ENCODE measurements around the gene TINCR.
A peak's percentile ranks its signal among the peaks of the same experiment; 100 is the strongest.
"Not testable (repeated sequence)": the region's sequence is repeated elsewhere in the genome, so short reads cannot be mapped to it uniquely, and the experiment has no call there.

Gene TINCR

GRCh38 chr19:5558101-5558621 is 9.6 kb downstream of the TINCR start:
- no peak for DNase-seq

GRCh38 chr19:5557691-5558090 is 10.1 kb downstream of the TINCR start:
- DNase-seq: no peak

- no peak for DNase-seq
Observed at GRCh38 chr19:5554828-5555227, 12.9 kb downstream of the TINCR start.

- DNase-seq: no peak
Observed at GRCh38 chr19:5553892-5554291, 13.9 kb downstream of the TINCR start.

- DNase-seq: no peak
Observed at GRCh38 chr19:5547881-5548280, 19.9 kb downstream of the TINCR start.

GRCh38 chr19:5545984-5546383 is 21.8 kb downstream of the TINCR start:
- no peak for DNase-seq

GRCh38 chr19:5545051-5545450 is 22.7 kb downstream of the TINCR start:
- DNase-seq: no peak

GRCh38 chr19:5542665-5543064 is 25.1 kb downstream of the TINCR start:
- DNase-seq: no peak

GRCh38 chr19:5541456-5541855 is 26.3 kb downstream of the TINCR start:
- DNase-seq: no peak

- no peak for DNase-seq
Observed at GRCh38 chr19:5540208-5540607, 27.5 kb downstream of the TINCR start.

- no peak for DNase-seq
Observed at GRCh38 chr19:5537870-5538269, 29.9 kb downstream of the TINCR start.

GRCh38 chr19:5536982-5537579 is 30.7 kb downstream of the TINCR start:
- DNase-seq: not testable (repeated sequence)

- DNase-seq: no peak
Observed at GRCh38 chr19:5536337-5536894, 31.3 kb downstream of the TINCR start.

- peak; percentile 21 for DNase-seq
Observed at GRCh38 chr19:5534787-5535586, 32.8 kb downstream of the TINCR start.

GRCh38 chr19:5533257-5533656 is 34.5 kb downstream of the TINCR start:
- DNase-seq: no peak

GRCh38 chr19:5530701-5531100 is 37.1 kb downstream of the TINCR start:
- no peak for DNase-seq

- no peak for DNase-seq
Observed at GRCh38 chr19:5526691-5527090, 41.1 kb downstream of the TINCR start.

GRCh38 chr19:5524081-5524480 is 43.7 kb downstream of the TINCR start:
- DNase-seq: no peak

- no peak for DNase-seq
Observed at GRCh38 chr19:5522106-5522505, 45.6 kb downstream of the TINCR start.

- no peak for DNase-seq
Observed at GRCh38 chr19:5520501-5520900, 47.3 kb downstream of the TINCR start.

GRCh38 chr19:5519076-5519475 is 48.7 kb downstream of the TINCR start:
- DNase-seq: no peak

- DNase-seq: no peak
Observed at GRCh38 chr19:5515737-5516136, 52.0 kb downstream of the TINCR start.

- no peak for DNase-seq
Observed at GRCh38 chr19:5514001-5514400, 53.8 kb downstream of the TINCR start.

- no peak for DNase-seq
Observed at GRCh38 chr19:5512715-5513114, 55.0 kb downstream of the TINCR start.

All from stimulated activated CD4-positive, alpha-beta T cell treated with anti-CD3 and anti-CD28 coated beads, Interleukin-4, amount 100 ng/mL, for 24 hours (primary cell).